A375 (cell line): ENCODE results near the gene CFAP161. TPM values are rescaled to one million over a fixed set of nuclear protein-coding genes. Genes with fewer than 3 reads are reported as not detected.

Experiments
- total RNA-seq: library from RNA; depleted of rRNA; stranded (reverse); fragments of >200 nt; shearing (Covaris generic); gene quantifications from 2 replicates; pipeline ENCODE4 v1.2.3, GENCODE V29; 2014; rRNA removed

Gene CFAP161, protein sequence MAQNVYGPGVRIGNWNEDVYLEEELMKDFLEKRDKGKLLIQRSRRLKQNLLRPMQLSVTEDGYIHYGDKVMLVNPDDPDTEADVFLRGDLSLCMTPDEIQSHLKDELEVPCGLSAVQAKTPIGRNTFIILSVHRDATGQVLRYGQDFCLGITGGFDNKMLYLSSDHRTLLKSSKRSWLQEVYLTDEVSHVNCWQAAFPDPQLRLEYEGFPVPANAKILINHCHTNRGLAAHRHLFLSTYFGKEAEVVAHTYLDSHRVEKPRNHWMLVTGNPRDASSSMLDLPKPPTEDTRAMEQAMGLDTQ
- total RNA-seq: 0.08 TPM in 1 of 2 replicates, not detected in the other

DNA sequence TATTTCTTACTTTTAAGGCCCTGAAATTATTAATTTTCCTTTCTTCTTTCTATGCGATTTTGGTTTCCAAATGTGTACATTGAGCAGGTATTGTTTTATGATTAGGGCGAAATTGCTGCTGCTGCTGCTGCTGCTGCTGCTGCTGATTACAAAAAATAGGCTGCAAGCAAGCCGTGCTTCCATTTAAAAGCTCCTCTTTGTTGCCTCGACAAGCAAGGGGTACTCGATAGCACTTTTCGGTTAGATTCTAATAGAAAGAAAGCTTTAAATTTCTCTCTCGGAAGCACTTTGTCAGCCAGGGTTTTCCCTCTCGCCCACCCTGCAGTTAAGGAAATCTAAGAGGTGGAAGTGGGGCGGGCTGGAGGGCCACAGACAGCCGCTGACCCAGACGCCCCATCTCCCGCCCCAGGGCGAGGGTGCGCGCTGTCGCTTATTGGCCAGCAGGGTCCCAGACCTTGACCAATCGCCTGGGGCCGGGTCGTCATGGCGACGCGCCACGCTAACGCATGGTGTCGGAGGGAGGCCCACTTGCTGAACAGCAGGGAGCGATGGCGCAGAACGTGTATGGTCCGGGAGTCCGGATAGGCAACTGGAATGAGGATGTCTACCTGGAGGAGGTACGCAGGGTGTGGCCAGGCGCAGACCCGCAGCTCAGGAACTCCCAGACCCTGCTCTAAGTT, at the start of gene CFAP161:
Gene CFAP161, plus strand, starts transcription at position 489 of the 680 bp plus-strand sequence. Its CDS starts 60 bp downstream, at position 549.

DNA sequence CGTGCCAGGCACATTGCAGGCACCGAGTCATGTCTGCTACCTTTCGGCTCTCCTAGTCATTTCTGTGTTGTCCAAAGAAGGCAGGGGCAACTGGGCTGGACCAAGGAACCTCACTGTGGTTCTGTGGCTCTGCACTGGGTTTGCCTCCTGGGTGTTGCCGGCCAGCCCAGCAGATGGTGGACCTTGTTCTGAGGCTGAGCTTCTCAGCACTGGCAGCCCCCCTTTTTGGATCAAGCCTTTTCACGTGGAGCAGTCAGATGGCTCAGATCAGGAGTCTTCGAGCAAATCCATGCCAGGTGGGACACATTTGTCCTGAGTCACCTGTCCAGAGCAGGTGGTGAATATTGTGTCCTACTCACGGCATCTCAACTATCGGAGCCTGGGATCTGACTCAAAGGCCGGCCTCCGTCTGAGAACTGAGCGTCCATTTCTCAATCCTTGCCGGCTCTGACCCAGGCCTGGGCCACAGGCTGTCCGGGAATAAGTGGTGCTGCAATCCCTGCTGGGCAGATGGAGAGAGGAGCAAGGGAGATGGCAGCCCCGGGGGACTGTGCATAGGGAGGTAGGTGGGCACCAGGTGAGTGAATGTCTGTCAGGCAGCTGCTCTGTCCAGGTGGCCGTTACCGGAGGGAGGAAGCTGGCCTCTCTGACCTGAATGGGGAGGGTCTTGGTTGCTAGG, 62.6 kb downstream of the CFAP161 start, which contains the start of gene IL16:
Gene IL16, plus strand, starts transcription at position 304 of the 679 bp plus-strand sequence. CDS start 28,521 bp downstream, outside the sequence.

Other genes starting within 250 kb of the CFAP161 start
- 14.6 and 15.9 TPM in 2 replicates for gene MESD, start 144.5 kb upstream of the CFAP161 start, total RNA-seq
- 13.9 and 15.0 TPM in 2 replicates for gene TLNRD1, start 133.3 kb upstream of the CFAP161 start, total RNA-seq
- 1.4 and 1.6 TPM in 2 replicates for gene IL16, start 62.6 kb downstream of the CFAP161 start, total RNA-seq
- gene STARD5, start 189.9 kb downstream of the CFAP161 start, total RNA-seq: 0.38 and 0.53 TPM in 2 replicates
- not detected in 2 replicates for gene TMC3, start 239.9 kb downstream of the CFAP161 start, total RNA-seq